ENCODE results near the gene MUC12. TPM values are rescaled to one million over a fixed set of nuclear protein-coding genes. Genes with fewer than 3 reads are reported as not detected.

MUC12 gene
- total and polyA plus RNA-seq, 2 of the 13 experiments (the other 11 are each of a cell fraction or from before 2014, with no cell fraction given) = not detected

DNA sequence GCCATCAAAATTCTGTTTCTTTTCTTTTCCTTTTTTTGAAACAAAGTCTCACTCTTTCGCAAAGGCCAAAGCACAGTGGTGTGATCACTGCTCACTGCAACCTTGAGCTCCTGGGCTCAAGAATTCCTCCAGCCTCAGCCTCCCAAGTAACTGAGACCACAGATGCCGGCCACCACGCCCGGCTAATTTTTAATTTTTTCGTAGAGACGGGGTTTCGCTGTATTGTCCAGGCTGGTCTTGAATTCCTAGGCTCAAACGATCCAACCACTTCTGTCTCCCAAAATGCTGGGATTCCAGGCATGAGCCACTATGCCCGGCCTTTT lies 90.2 kb downstream of the MUC12 start:
- Histone ChIP-seq H3K4me2 (ENCODE audit: low read depth, low read length) (no peak overlapping the region), H3K9ac (ENCODE audit: insufficient read depth, low read depth, low read length) (no peak overlapping the region), H3K36me3 (replicated peaks in 1 of 2; ENCODE audit: control insufficient read depth in 1 of 2, insufficient read depth in 2 of 2, low read length in 2 of 2) (no peaks in the 10 kb centered on the region), H3K4me3 (replicated peaks in 1 of 3; ENCODE audit: insufficient read depth in 1 of 3, low read depth in 2 of 3, low read length in 3 of 3) (no peak overlapping the region), H2AFZ (ENCODE audit: low read length) (no peak overlapping the region), H3K79me2 (ENCODE audit: insufficient read depth, low read length) (no peaks in the 10 kb centered on the region), H3K27me3 (ENCODE audit: control insufficient read depth in 1 of 2, insufficient read depth in 2 of 2, low read length in 2 of 2) (peaks cover 0 to 20% of the 10 kb centered on the region in 2 experiments; a peak in 3 of 5 replicates), H3K9me3 (ENCODE audit: low read length) (no peaks in the 10 kb centered on the region), H4K20me1 (ENCODE audit: insufficient read depth, low read length) (0 out of 2 replicates have a peak, but pooled peaks cover 3% of the 10 kb centered on the region), H3K4me1 (ENCODE audit: insufficient read depth, low read length) (no peaks in the 10 kb centered on the region), H3K27ac (ENCODE audit: extremely low read length, insufficient read depth, low read length) (no peak overlapping the region)
- DNase-seq (ENCODE audit: low spot score) = no peak
- POLR2A ChIA-PET = no interaction called here
- intact Hi-C loops (cut with micrococcal nuclease; ENCODE audit: unreplicated experiment) (loop anchor here (1.0 kb wide), 2 partner anchors 93 to 163 kb away; no protein-coding TSS in a partner anchor), in situ Hi-C loops (cut with HindIII; ENCODE audit: extremely low pct_ligation_motif_present, low pct_unique_long_range_greater_than_20kb) (loop anchor here (5.0 to 25.0 kb wide), 3 partner anchors 92 to 297 kb away; partner anchors contain the start of genes ACHE and MUC12)
- no TSS peak for BruUV-seq (replicated peaks)
- FAIRE-seq = no peak
- no peak for TF ChIP-seq ZSCAN12 (CRISPR knock-in tag; IDR thresholded peaks at IDR 0.05)
- no peak for TF ChIP-seq ZNF713 (CRISPR knock-in tag; IDR thresholded peaks at IDR 0.05)
- TF ChIP-seq SP4 (CRISPR knock-in tag; IDR thresholded peaks at IDR 0.05) = no peak
- TF ChIP-seq, protein P1, sequence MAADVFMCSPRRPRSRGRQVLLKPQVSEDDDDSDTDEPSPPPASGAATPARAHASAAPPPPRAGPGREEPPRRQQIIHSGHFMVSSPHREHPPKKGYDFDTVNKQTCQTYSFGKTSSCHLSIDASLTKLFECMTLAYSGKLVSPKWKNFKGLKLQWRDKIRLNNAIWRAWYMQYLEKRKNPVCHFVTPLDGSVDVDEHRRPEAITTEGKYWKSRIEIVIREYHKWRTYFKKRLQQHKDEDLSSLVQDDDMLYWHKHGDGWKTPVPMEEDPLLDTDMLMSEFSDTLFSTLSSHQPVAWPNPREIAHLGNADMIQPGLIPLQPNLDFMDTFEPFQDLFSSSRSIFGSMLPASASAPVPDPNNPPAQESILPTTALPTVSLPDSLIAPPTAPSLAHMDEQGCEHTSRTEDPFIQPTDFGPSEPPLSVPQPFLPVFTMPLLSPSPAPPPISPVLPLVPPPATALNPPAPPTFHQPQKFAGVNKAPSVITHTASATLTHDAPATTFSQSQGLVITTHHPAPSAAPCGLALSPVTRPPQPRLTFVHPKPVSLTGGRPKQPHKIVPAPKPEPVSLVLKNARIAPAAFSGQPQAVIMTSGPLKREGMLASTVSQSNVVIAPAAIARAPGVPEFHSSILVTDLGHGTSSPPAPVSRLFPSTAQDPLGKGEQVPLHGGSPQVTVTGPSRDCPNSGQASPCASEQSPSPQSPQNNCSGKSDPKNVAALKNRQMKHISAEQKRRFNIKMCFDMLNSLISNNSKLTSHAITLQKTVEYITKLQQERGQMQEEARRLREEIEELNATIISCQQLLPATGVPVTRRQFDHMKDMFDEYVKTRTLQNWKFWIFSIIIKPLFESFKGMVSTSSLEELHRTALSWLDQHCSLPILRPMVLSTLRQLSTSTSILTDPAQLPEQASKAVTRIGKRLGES (CRISPR knock-in tag; IDR thresholded peaks at IDR 0.05; ENCODE audit: borderline replicate concordance) = no peak
- TF ChIP-seq ZNF12 (CRISPR knock-in tag; IDR thresholded peaks at IDR 0.05) = no peak
- no peak for TF ChIP-seq NFKBIZ (CRISPR knock-in tag; IDR thresholded peaks at IDR 0.05)
- no peak for TF ChIP-seq NCOA2 (CRISPR knock-in tag; IDR thresholded peaks at IDR 0.05)
- TF ChIP-seq ZNF562 (CRISPR knock-in tag; IDR thresholded peaks at IDR 0.05; ENCODE audit: borderline replicate concordance) = no peak
- CTCF ChIA-PET (ENCODE audit: low intra/inter-chr PET ratio, low total read pairs) = interaction anchor here (0.8 to 3.1 kb wide), 3 partner anchors 93 to 165 kb away, joined by 5 to 45 read pairs (median 28); partner anchors contain the start of gene ACHE
- no peak for ATAC-seq
- WGBS (ENCODE audit: low lambda C conversion rate) = 7% methylated on average over 9 of the region's 9 CpGs

Data from HepG2 (cell line).